Measurements from ENCODE around the gene COBL. TPM values are rescaled to one million over a fixed set of nuclear protein-coding genes. Genes with fewer than 3 reads are reported as not detected.

The COBL gene
- total and polyA plus RNA-seq, 8 donors = 7.4 to 32.0 (median 16.8) TPM

DNA sequence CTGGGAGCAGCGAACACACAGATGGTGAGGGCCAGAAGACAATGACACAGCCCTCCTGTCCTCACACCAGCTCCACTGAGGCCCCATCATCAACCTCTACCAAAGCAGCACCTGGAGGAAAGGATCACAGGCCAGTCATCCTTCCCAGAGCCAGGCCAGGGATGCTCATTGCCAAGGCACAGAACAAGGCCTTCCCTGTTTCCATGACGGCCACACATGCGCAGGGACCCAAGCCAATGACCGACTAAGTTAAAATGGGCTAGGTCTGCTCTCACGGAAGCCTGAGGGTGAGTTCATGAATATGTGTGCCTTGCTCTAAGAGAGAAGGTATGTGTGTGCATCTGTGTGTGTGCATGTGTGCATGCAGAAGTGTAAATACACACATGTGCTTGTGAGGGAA, 39.6 kb downstream of the COBL start:
- Histone ChIP-seq H3K27ac (no peak overlapping the region), H3K27me3 (no peaks in the 10 kb centered on the region), H3K36me3 (no peaks in the 10 kb centered on the region), H3K9me3 (no peaks in the 10 kb centered on the region), H3K4me1 (peaks cover 0 to 5% (median 0%) of the 10 kb centered on the region in 3 donors), H3K4me3 (no peak overlapping the region)
- 73 to 74% methylated on average over 5 of the region's 5 CpGs for WGBS, 2 donors
- DNase-seq = no peak
- ATAC-seq = peak in 1 of 4 donors; percentile 11
- intact Hi-C loops (cut with DNase I) = no loop called here
- TF ChIP-seq, protein P1, sequence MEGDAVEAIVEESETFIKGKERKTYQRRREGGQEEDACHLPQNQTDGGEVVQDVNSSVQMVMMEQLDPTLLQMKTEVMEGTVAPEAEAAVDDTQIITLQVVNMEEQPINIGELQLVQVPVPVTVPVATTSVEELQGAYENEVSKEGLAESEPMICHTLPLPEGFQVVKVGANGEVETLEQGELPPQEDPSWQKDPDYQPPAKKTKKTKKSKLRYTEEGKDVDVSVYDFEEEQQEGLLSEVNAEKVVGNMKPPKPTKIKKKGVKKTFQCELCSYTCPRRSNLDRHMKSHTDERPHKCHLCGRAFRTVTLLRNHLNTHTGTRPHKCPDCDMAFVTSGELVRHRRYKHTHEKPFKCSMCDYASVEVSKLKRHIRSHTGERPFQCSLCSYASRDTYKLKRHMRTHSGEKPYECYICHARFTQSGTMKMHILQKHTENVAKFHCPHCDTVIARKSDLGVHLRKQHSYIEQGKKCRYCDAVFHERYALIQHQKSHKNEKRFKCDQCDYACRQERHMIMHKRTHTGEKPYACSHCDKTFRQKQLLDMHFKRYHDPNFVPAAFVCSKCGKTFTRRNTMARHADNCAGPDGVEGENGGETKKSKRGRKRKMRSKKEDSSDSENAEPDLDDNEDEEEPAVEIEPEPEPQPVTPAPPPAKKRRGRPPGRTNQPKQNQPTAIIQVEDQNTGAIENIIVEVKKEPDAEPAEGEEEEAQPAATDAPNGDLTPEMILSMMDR (IDR thresholded peaks at IDR 0.05) = no peak
- no peak for FAIRE-seq

DNA sequence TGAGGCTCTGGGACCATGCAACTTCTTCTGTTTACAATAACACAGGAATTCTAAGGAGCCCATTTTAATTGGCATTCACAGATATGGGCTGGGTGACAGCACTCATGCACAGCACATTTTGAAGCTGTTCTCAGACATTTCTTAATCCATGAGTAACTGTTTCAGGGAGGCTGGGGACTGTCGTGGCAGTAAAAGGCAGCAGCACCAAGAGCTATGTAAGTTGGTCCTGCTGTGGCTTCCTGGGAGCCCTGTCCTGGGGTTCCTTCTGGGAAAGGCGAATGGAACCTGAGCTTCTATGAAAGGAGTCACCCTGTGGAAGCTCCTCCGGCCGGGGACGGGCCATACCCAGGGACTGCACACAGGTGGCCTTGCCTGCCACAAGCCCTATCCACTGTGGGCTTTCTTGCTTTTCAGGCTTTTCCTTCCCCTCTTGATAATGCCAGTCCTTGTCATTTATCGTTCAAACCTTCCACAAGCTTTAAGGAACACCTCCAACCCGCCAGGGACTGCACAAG, 40.5 kb downstream of the COBL start:
- no peak for DNase-seq
- Histone ChIP-seq H3K36me3 (no peaks in the 10 kb centered on the region), H3K4me3 (no peak overlapping the region), H3K9me3 (no peaks in the 10 kb centered on the region), H3K27ac (peak overlapping the region in 1 of 4 donors; percentile 4), H3K4me1 (peaks cover 0 to 5% (median 0%) of the 10 kb centered on the region in 3 donors), H3K27me3 (no peaks in the 10 kb centered on the region)
- peak in 1 of 4 donors; percentile 24 for ATAC-seq
- 56 to 59% methylated on average over 7 of the region's 7 CpGs for WGBS, 2 donors
- intact Hi-C loops (cut with DNase I) = no loop called here
- TF ChIP-seq, protein P1 (IDR thresholded peaks at IDR 0.05) = no peak
- FAIRE-seq = no peak

DNA sequence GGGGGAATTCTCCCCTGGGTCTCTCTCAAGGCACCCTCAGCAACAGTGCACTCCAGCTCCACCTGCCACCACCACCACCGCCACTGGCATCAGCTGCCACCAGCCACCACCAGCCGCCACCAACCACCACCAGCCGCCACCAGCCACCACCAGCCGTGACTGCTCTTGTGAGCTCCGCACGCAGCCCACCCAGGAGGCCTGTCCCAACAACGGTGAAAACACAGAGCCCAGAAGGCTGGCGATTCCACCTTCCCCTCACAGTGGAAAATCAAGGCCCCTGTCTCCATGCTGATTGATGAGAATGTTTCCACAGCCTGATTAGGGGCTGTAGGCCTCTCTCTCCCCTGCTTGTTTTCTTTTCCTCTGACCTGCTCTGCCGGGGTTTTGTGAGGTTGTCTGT, 41.1 kb downstream of the COBL start:
- peaks cover 0 to 5% (median 0%) of the 10 kb centered on the region in 3 donors for H3K4me1 ChIP-seq
- TF ChIP-seq, protein P1 (IDR thresholded peaks at IDR 0.05) = no peak
- no peak for DNase-seq
- H3K9me3 ChIP-seq = no peaks in the 10 kb centered on the region
- no peak overlapping the region for H3K4me3 ChIP-seq
- H3K27me3 ChIP-seq = no peaks in the 10 kb centered on the region
- ATAC-seq = peak in 3 of 4 donors; percentile 17 to 41 (median 32)
- FAIRE-seq = no peak
- intact Hi-C loops (cut with DNase I) = no loop called here
- no peaks in the 10 kb centered on the region for H3K36me3 ChIP-seq
- 64% methylated on average over 9 of the region's 9 CpGs for WGBS, 2 donors
- peak overlapping the region in 1 of 4 donors; percentile 4 for H3K27ac ChIP-seq

DNA sequence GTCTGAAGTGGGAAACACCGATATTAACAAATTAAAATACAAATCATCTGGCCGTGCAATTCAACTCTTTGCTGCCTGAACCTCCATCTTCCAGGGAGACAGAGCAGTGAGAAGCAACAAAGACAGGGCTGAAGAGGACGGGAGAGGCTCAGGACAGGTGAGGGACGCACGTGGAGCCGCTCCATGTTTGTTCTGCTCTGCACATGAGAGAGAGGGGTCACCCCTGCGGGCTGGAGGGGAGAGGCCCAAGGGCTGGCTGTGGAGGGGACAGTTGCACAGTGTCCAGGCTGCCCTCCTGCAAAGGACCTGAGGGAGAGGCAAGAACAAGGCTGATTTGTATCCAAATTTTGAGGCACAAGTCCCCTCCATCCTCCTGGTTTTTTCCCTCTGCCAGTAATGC, 41.7 kb downstream of the COBL start:
- TF ChIP-seq, protein P1 (IDR thresholded peaks at IDR 0.05) = no peak
- DNase-seq (no peak), ATAC-seq (no peak), FAIRE-seq (no peak)
- Histone ChIP-seq H3K4me3 (no peak overlapping the region), H3K9me3 (no peaks in the 10 kb centered on the region), H3K36me3 (no peaks in the 10 kb centered on the region), H3K4me1 (peaks cover 0 to 5% (median 0%) of the 10 kb centered on the region in 3 donors), H3K27ac (no peak overlapping the region), H3K27me3 (no peaks in the 10 kb centered on the region)
- WGBS, 2 donors = 82 to 89% methylated on average over 7 of the region's 7 CpGs
- intact Hi-C loops (cut with DNase I) = no loop called here

DNA sequence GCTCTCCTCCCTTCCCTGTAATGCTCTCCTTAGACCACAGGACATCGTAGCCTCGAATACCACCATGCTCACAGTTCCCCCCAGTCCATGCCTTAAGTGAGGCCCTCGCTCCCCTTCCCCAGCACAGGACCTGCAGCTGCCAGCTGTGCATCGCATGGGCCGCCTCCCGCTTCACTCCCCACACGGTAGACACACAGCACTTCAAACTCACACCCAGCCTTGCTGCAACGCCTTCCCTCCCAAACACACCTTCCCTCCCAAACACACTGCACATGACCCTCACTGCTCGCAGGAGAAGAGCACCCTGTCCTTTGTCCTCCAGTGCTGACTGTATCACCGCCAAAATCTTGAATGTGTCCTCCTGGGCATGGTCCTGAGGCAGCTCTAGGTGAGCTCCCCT, 42.6 kb downstream of the COBL start:
- FAIRE-seq (no peak), DNase-seq (no peak), ATAC-seq (no peak)
- H3K27ac ChIP-seq = no peak overlapping the region
- intact Hi-C loops (cut with DNase I) = no loop called here
- TF ChIP-seq, protein P1 (IDR thresholded peaks at IDR 0.05) = no peak
- peaks cover 0 to 10% (median 0%) of the 10 kb centered on the region in 3 donors for H3K4me1 ChIP-seq
- H3K4me3 ChIP-seq = no peak overlapping the region
- WGBS, 2 donors = 90 to 94% methylated on average over 10 of the region's 10 CpGs
- no peaks in the 10 kb centered on the region for H3K9me3 ChIP-seq
- no peaks in the 10 kb centered on the region for H3K36me3 ChIP-seq
- H3K27me3 ChIP-seq = no peaks in the 10 kb centered on the region
